ENCODE measurements around the gene NAT14. TPM values are rescaled to one million over a fixed set of nuclear protein-coding genes. Genes with fewer than 3 reads are reported as not detected.

NAT14 gene
- total RNA-seq, 2 experiments from 2014 or later = 10.5 to 14.7 TPM

- Histone ChIP-seq H3K4me1 (ENCODE audit: insufficient read depth, low read length) (peaks cover 26% of the 10 kb centered on the region), H3K27ac (ENCODE audit: low read depth in 1 of 2, low read length in 2 of 2) (no peak overlapping the region), H3K4me3 (ENCODE audit: low read length) (no peak overlapping the region), H3K36me3 (ENCODE audit: insufficient read depth, low read length) (no peaks in the 10 kb centered on the region), H3K27me3 (ENCODE audit: control insufficient read depth in 1 of 2, insufficient read depth in 2 of 2, low read length in 2 of 2) (no peaks in the 10 kb centered on the region), H3K9me3 (ENCODE audit: control insufficient read depth in 1 of 2, insufficient read depth in 1 of 2, low read length in 2 of 2) (no peaks in the 10 kb centered on the region)
- DNase-seq (no peak), ATAC-seq (ENCODE audit: poor library complexity) (no peak)
- Mint-ChIP-seq H3K27me3 (no peaks in the 10 kb centered on the region), H3K27ac (no peak overlapping the region), H3K4me1 (ENCODE audit: low read depth) (peaks cover 33% of the 10 kb centered on the region), H3K36me3 (ENCODE audit: low read depth) (peaks cover 7% of the 10 kb centered on the region), H3K4me3 (peak overlapping the region; percentile 30), H3K9me3 (no peaks in the 10 kb centered on the region)
- intact Hi-C loops (cut with DNase I, micrococcal nuclease) = loop anchor here in 1 of 2 experiments (5.0 to 10.0 kb wide), 2 partner anchors 840 to 1012 kb away; partner anchors contain the start of genes LENG9 and ZSCAN5A
- ChIA-PET CTCF (interaction anchor here (1.7 kb wide), 1 partner anchor 29 kb away, joined by 4 read pairs; no protein-coding TSS in a partner anchor), POLR2A (interaction anchor here (0.6 to 3.4 kb wide), 2 partner anchors 13 to 333 kb away, joined by 3 to 35 read pairs; partner anchors contain the start of gene ISOC2)
- TF ChIP-seq, protein P1, sequence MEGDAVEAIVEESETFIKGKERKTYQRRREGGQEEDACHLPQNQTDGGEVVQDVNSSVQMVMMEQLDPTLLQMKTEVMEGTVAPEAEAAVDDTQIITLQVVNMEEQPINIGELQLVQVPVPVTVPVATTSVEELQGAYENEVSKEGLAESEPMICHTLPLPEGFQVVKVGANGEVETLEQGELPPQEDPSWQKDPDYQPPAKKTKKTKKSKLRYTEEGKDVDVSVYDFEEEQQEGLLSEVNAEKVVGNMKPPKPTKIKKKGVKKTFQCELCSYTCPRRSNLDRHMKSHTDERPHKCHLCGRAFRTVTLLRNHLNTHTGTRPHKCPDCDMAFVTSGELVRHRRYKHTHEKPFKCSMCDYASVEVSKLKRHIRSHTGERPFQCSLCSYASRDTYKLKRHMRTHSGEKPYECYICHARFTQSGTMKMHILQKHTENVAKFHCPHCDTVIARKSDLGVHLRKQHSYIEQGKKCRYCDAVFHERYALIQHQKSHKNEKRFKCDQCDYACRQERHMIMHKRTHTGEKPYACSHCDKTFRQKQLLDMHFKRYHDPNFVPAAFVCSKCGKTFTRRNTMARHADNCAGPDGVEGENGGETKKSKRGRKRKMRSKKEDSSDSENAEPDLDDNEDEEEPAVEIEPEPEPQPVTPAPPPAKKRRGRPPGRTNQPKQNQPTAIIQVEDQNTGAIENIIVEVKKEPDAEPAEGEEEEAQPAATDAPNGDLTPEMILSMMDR (IDR thresholded peaks at IDR 0.05) = no peak
These were observed 10.4 kb upstream of the NAT14 start for GRCh38 chr19:55474269-55475265.

- intact Hi-C loops (cut with DNase I, micrococcal nuclease) = loop anchor here (2.0 to 10.0 kb wide), 3 partner anchors 67 to 1014 kb away; partner anchors contain the start of genes LENG9 (in 1 of the 2) and ZSCAN5A (in 1 of the 2)
- peaks cover 38% of the 10 kb centered on the region for H3K4me1 Mint-ChIP-seq (ENCODE audit: low read depth)
- peak; percentile 93 for ATAC-seq (ENCODE audit: poor library complexity)
These were observed 8.8 kb upstream of the NAT14 start, which contains the start of gene ZNF628 for GRCh38 chr19:55476100-55476775. Gene ZNF628, plus strand, starts transcription at chr19:55476617. Its CDS starts 3,294 bp downstream, at chr19:55479911.

More at GRCh38 chr19:55476100-55476775, 8.8 kb upstream of the NAT14 start, which contains the start of gene ZNF628:
- H3K27me3 ChIP-seq (ENCODE audit: control insufficient read depth in 1 of 2, insufficient read depth in 2 of 2, low read length in 2 of 2) = no peaks in the 10 kb centered on the region
- peaks cover 12% of the 10 kb centered on the region for H3K36me3 Mint-ChIP-seq (ENCODE audit: low read depth)
- H3K9me3 Mint-ChIP-seq = no peaks in the 10 kb centered on the region
- no peaks in the 10 kb centered on the region for H3K27me3 Mint-ChIP-seq
- ChIA-PET POLR2A (interaction anchor here (0.5 to 3.4 kb wide), 28 partner anchors 9 to 1499 kb away, joined by 3 to 35 read pairs (median 7); partner anchors contain the start of genes FIZ1, HSPBP1, ISOC2 and KMT5C), CTCF (interaction anchor here (0.9 to 2.3 kb wide), 8 partner anchors 8 to 359 kb away, joined by 3 to 27 read pairs (median 5); partner anchors contain the start of genes FIZ1, ISOC2, PPP1R12C and ZNF865)
- peak; percentile 94 to 99 (median 98) for DNase-seq
- H3K27ac Mint-ChIP-seq = peak within 1 kb of the TSS; percentile 93
- TF ChIP-seq, protein P1 (IDR thresholded peaks at IDR 0.05) = no peak
- H3K36me3 ChIP-seq (ENCODE audit: insufficient read depth, low read length) = peaks cover 3% of the 10 kb centered on the region
- H3K4me3 ChIP-seq (ENCODE audit: low read length) = peak within 1 kb of the TSS; percentile 76
- H3K27ac ChIP-seq (ENCODE audit: low read depth in 1 of 2, low read length in 2 of 2) = peak within 1 kb of the TSS; percentile 72 to 77
- peaks cover 26% of the 10 kb centered on the region for H3K4me1 ChIP-seq (ENCODE audit: insufficient read depth, low read length)
- peak within 1 kb of the TSS; percentile 91 for H3K4me3 Mint-ChIP-seq
- H3K9me3 ChIP-seq (ENCODE audit: control insufficient read depth in 1 of 2, insufficient read depth in 1 of 2, low read length in 2 of 2) = no peaks in the 10 kb centered on the region
